HepG2 (cell line): ENCODE data around the gene RAB8A.

Experiments used
- EZH2 ChIP-seq: conservative IDR thresholded peaks from 2 replicates; pipeline ENCODE4 v1.6.1; 2012; ENCODE audit warnings: mild to moderate bottlenecking, low read depth, low read length, moderate library complexity
- MLLT10 ChIP-seq: sonication (generic); formaldehyde crosslinking; IDR thresholded peaks from 2 replicates; pipeline ENCODE4 v1.4.0; 2020; ENCODE audit warnings: missing genetic modification reagents
- MTA1 ChIP-seq: sonication (generic); formaldehyde crosslinking; IDR thresholded peaks from 2 replicates; pipeline ENCODE4 v1.4.0; 2020; ENCODE audit warnings: missing genetic modification reagents, mild to moderate bottlenecking, borderline replicate concordance
- NFE2L2 ChIP-seq: fragments of 150-350 bp; IDR thresholded peaks from 2 replicates; pipeline ENCODE4 v1.6.1; 2014; ENCODE audit warnings: low read length
- POLR2A ChIP-seq, 2 experiments: IDR thresholded peaks; 2 replicates each; pipeline ENCODE4 v1.6.1; 2011; ENCODE audit warnings: low read depth in 2 of 2, low read length in 2 of 2, mild to moderate bottlenecking in 1 of 2, moderate library complexity in 1 of 2; ENCODE audit not compliant: insufficient read depth in 1 of 2
- RFX3 ChIP-seq: IDR thresholded peaks from 2 replicates; pipeline ENCODE4 v1.6.1; 2016; ENCODE audit warnings: missing biosample characterization, missing genetic modification reagents
- ZNF230 ChIP-seq: sonication (generic); formaldehyde crosslinking; IDR thresholded peaks from 2 replicates; pipeline ENCODE4 v1.4.0; 2020; ENCODE audit warnings: mild to moderate bottlenecking, missing genetic modification reagents
- ZNF572 ChIP-seq: sonication (generic); formaldehyde crosslinking; IDR thresholded peaks from 2 replicates; pipeline ENCODE4 v1.5.1; 2020; ENCODE audit warnings: mild to moderate bottlenecking, missing genetic modification reagents
- TF ChIP-seq, protein P1 (sequence below): sonication (generic); formaldehyde crosslinking; IDR thresholded peaks from 2 replicates; pipeline ENCODE4 v1.4.0; 2020; ENCODE audit warnings: missing genetic modification reagents
- TF ChIP-seq, protein P2 (sequence below): sonication (generic); formaldehyde crosslinking; IDR thresholded peaks from 2 replicates; pipeline ENCODE4 v1.5.0; 2020; ENCODE audit warnings: mild to moderate bottlenecking, missing genetic modification reagents, moderate library complexity
- TF ChIP-seq, protein P3 (sequence below): sonication (generic); formaldehyde crosslinking; IDR thresholded peaks from 2 replicates; pipeline ENCODE4 v1.9.0; 2021; ENCODE audit warnings: missing genetic modification reagents, mild to moderate bottlenecking, borderline replicate concordance

- TF ChIP-seq, protein P1, sequence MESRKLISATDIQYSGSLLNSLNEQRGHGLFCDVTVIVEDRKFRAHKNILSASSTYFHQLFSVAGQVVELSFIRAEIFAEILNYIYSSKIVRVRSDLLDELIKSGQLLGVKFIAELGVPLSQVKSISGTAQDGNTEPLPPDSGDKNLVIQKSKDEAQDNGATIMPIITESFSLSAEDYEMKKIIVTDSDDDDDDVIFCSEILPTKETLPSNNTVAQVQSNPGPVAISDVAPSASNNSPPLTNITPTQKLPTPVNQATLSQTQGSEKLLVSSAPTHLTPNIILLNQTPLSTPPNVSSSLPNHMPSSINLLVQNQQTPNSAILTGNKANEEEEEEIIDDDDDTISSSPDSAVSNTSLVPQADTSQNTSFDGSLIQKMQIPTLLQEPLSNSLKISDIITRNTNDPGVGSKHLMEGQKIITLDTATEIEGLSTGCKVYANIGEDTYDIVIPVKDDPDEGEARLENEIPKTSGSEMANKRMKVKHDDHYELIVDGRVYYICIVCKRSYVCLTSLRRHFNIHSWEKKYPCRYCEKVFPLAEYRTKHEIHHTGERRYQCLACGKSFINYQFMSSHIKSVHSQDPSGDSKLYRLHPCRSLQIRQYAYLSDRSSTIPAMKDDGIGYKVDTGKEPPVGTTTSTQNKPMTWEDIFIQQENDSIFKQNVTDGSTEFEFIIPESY (CRISPR knock-in tag) = peak; percentile 26; the same call in 1 of the 2 replicates
- TF ChIP-seq RFX3 (CRISPR knock-in tag) = no peak
- TF ChIP-seq, protein P2, sequence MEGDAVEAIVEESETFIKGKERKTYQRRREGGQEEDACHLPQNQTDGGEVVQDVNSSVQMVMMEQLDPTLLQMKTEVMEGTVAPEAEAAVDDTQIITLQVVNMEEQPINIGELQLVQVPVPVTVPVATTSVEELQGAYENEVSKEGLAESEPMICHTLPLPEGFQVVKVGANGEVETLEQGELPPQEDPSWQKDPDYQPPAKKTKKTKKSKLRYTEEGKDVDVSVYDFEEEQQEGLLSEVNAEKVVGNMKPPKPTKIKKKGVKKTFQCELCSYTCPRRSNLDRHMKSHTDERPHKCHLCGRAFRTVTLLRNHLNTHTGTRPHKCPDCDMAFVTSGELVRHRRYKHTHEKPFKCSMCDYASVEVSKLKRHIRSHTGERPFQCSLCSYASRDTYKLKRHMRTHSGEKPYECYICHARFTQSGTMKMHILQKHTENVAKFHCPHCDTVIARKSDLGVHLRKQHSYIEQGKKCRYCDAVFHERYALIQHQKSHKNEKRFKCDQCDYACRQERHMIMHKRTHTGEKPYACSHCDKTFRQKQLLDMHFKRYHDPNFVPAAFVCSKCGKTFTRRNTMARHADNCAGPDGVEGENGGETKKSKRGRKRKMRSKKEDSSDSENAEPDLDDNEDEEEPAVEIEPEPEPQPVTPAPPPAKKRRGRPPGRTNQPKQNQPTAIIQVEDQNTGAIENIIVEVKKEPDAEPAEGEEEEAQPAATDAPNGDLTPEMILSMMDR (CRISPR knock-in tag) = peak; percentile 86
- no peak for TF ChIP-seq MLLT10 (CRISPR knock-in tag)
- no peak for TF ChIP-seq ZNF230 (CRISPR knock-in tag)
- TF ChIP-seq NFE2L2 = no peak
- TF ChIP-seq, protein P3, sequence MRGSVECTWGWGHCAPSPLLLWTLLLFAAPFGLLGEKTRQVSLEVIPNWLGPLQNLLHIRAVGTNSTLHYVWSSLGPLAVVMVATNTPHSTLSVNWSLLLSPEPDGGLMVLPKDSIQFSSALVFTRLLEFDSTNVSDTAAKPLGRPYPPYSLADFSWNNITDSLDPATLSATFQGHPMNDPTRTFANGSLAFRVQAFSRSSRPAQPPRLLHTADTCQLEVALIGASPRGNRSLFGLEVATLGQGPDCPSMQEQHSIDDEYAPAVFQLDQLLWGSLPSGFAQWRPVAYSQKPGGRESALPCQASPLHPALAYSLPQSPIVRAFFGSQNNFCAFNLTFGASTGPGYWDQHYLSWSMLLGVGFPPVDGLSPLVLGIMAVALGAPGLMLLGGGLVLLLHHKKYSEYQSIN = no peak
- TF ChIP-seq POLR2A (IDR thresholded peaks at IDR 0.05; ENCODE audit: insufficient read depth in 1 of 2, low read depth in 2 of 2, low read length in 2 of 2) = no peak
- no peak for TF ChIP-seq ZNF572 (CRISPR knock-in tag)
- TF ChIP-seq MTA1 (CRISPR knock-in tag) = no peak
- TF ChIP-seq EZH2 = no peak
Observed at GRCh38 chr19:16066611-16067104, 45.0 kb upstream of the RAB8A start.
